ENCODE measurements around the gene ZNF417. TPM values are rescaled to one million over a fixed set of nuclear protein-coding genes. Genes with fewer than 3 reads are reported as not detected.

Gene ZNF417
- total and polyA plus RNA-seq, 12 donors: 1.8 to 14.0 (median 9.5) TPM

DNA sequence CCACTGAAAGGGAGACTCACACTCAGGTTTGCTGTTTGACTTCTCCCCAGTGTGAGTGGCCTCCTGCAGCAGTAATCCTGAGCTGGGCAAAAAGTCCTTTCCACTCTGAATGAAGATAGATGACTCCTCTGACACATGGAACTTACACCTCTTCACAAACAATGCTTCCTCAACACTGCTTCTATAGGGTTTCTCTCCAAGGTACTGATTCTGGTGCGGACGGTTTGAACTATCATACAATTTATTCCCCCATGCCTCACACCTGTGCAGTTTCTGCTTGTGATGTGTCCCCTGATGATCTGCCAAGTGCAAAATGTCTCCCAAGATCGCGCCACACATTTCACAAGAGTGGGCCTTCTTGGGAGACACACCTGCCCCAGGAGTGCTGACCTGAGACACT lies 11.2 kb upstream of the ZNF417 start:
- TF ChIP-seq, protein P1, sequence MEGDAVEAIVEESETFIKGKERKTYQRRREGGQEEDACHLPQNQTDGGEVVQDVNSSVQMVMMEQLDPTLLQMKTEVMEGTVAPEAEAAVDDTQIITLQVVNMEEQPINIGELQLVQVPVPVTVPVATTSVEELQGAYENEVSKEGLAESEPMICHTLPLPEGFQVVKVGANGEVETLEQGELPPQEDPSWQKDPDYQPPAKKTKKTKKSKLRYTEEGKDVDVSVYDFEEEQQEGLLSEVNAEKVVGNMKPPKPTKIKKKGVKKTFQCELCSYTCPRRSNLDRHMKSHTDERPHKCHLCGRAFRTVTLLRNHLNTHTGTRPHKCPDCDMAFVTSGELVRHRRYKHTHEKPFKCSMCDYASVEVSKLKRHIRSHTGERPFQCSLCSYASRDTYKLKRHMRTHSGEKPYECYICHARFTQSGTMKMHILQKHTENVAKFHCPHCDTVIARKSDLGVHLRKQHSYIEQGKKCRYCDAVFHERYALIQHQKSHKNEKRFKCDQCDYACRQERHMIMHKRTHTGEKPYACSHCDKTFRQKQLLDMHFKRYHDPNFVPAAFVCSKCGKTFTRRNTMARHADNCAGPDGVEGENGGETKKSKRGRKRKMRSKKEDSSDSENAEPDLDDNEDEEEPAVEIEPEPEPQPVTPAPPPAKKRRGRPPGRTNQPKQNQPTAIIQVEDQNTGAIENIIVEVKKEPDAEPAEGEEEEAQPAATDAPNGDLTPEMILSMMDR (IDR thresholded peaks at IDR 0.05): no peak
- intact Hi-C loops (cut with DNase I): no loop called here
- no peaks in the 10 kb centered on the region for H3K4me1 ChIP-seq
- 96 to 99% methylated on average over 4 of the region's 4 CpGs for WGBS, 2 donors
- no peaks in the 10 kb centered on the region for H3K27me3 ChIP-seq
- no peak for DNase-seq
- ATAC-seq: no peak
- H3K27ac ChIP-seq: no peak overlapping the region
- no peak overlapping the region for H3K4me3 ChIP-seq
- H3K36me3 ChIP-seq: peaks cover 5 to 93% (median 53%) of the 10 kb centered on the region in 9 donors
- H3K9me3 ChIP-seq: peaks cover 0 to 100% (median 53%) of the 10 kb centered on the region in 11 donors

DNA sequence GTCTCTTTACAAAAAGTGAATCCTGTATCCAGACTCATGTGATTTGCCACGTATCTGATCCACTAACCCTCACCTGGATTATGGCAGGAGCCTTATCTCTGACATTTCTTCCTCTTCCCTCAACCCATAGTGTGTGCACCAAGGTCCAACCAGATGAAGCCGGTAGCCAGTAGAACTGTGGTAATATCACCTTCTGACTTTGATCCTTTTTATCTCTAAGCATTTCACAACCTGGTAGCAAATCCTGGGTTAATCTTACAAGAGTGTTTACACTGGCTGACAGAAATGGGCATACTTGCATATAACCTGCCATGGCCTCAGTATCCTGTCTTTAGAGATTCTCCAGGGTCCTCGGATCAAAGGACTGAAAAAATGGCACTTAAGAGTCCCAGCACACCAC lies 1.9 kb downstream of the ZNF417 start:
- peaks cover 0 to 43% (median 0%) of the 10 kb centered on the region in 11 donors for H3K9me3 ChIP-seq
- peak overlapping the region in 1 of 10 donors; percentile 99 for H3K4me3 ChIP-seq
- TF ChIP-seq, protein P1 (IDR thresholded peaks at IDR 0.05): no peak
- intact Hi-C loops (cut with DNase I): no loop called here
- H3K27me3 ChIP-seq: no peaks in the 10 kb centered on the region
- 89 to 90% methylated on average over 3 of the region's 3 CpGs for WGBS, 2 donors
- ATAC-seq: no peak
- H3K36me3 ChIP-seq: peaks cover 0 to 57% (median 25%) of the 10 kb centered on the region in 9 donors
- no peak for DNase-seq
- peaks cover 0 to 20% (median 14%) of the 10 kb centered on the region in 9 donors for H3K4me1 ChIP-seq
- no peak overlapping the region for H3K27ac ChIP-seq

DNA sequence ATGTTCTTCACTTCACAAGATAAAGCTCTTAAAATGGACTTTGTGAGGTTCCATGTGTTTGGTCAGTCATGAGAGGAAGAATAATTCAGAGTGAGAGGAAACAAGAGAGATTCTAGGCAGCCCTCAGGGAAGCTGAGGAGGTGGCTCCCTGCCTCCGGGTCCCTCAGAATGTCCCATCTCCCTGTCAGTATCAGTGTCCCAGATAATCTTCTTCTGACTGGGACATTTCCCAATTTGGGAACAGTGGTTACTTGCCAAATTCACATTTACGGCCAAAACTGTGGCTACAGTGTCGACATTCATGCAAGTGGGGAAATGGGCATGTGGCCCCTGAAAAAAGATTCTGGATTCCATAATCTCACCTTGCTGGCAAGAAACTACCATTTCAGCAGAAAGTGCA lies 9.0 kb downstream of the ZNF417 start:
- 73 to 75% methylated on average over 3 of the region's 3 CpGs for WGBS, 2 donors
- H3K27me3 ChIP-seq: no peaks in the 10 kb centered on the region
- DNase-seq: no peak
- no peak overlapping the region for H3K4me3 ChIP-seq
- ATAC-seq: no peak
- TF ChIP-seq, protein P1 (IDR thresholded peaks at IDR 0.05): no peak
- peaks cover 0 to 69% (median 0%) of the 10 kb centered on the region in 11 donors for H3K9me3 ChIP-seq
- H3K27ac ChIP-seq: no peak overlapping the region
- peaks cover 0 to 64% (median 38%) of the 10 kb centered on the region in 9 donors for H3K36me3 ChIP-seq
- H3K4me1 ChIP-seq: peaks cover 0 to 5% (median 0%) of the 10 kb centered on the region in 9 donors
- intact Hi-C loops (cut with DNase I): loop anchor here in 2 of 10 donors (10.0 kb wide), 2 partner anchors 163 to 173 kb away; partner anchors contain the start of gene ZNF776 (in 1 of the 2)

DNA sequence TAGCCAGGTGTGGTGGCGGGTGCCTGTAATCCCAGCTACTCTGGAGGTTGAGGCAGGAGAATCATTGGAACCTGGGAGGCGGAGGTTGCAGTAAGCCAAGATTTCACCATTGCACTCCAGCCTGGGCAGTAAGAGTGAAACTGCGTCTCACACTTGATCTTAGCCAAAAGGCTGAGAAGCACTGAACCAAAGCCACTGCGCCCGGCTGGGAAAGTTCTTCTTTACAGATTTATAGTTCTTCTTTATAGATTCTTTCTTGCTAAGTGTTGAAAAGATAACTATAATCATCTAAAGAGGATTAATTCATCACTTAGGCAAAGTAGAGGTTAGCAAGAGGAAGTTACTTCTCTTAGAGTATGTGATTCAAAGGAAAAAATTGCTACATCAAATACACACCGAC lies 11.1 kb downstream of the ZNF417 start:
- 93 to 94% methylated on average over 6 of the region's 6 CpGs for WGBS, 2 donors
- Histone ChIP-seq H3K36me3 (peaks cover 0 to 43% (median 16%) of the 10 kb centered on the region in 9 donors), H3K4me1 (peaks cover 0 to 5% (median 0%) of the 10 kb centered on the region in 9 donors), H3K27me3 (no peaks in the 10 kb centered on the region), H3K27ac (no peak overlapping the region), H3K4me3 (no peak overlapping the region), H3K9me3 (peaks cover 0 to 60% (median 0%) of the 10 kb centered on the region in 11 donors)
- no peak for DNase-seq
- TF ChIP-seq, protein P1 (IDR thresholded peaks at IDR 0.05): no peak
- intact Hi-C loops (cut with DNase I): loop anchor here in 2 of 10 donors (10.0 kb wide), 2 partner anchors 160 to 170 kb away; partner anchors contain the start of gene ZNF776 (in 1 of the 2)
- ATAC-seq: no peak
